Psoas muscle (tissue), 8 donors: ENCODE data around the gene FGD1. TPM values are rescaled to one million over a fixed set of nuclear protein-coding genes. Genes with fewer than 3 reads are reported as not detected.

Experiments used
- ATAC-seq, 4 donors: fragments of 200-7000 bp; cut with Tn5 transposase; one replicate each; pipeline ENCODE4 v1.9.1; 2020; ENCODE audit warnings: moderate library complexity in 3 of 4, mild to moderate bottlenecking in 2 of 4
- DNase-seq, 2 donors: peaks; one replicate each; pipeline ENCODE4 v3.0.0-alpha.2; 2020
- H3K27ac ChIP-seq: fragments of 200-600 bp; one replicate; pipeline ENCODE4 v1.8.0; 2022
- H3K27me3 ChIP-seq, 3 donors: fragments of 200-600 bp in 1 of 3; one replicate each; pipeline versions ENCODE4 v1.6.1 to v1.8.0; 2013 to 2022; ENCODE audit warnings: low read length in 2 of 3, mild to moderate bottlenecking in 2 of 3, moderate library complexity in 1 of 3; ENCODE audit not compliant: insufficient read depth in 3 of 3
- H3K36me3 ChIP-seq, 2 donors: fragments of 200-600 bp in 1 of 2; one replicate each; pipeline versions ENCODE4 v1.6.1 to v1.8.0; 2013 to 2022; ENCODE audit warnings: low read depth in 1 of 2, mild to moderate bottlenecking in 1 of 2, moderate library complexity in 1 of 2; ENCODE audit not compliant: insufficient read depth in 1 of 2
- H3K4me1 ChIP-seq: fragments of 200-600 bp; one replicate; pipeline ENCODE4 v1.8.0; 2022
- H3K4me3 ChIP-seq: fragments of 200-600 bp; one replicate; pipeline ENCODE4 v1.8.0; 2022; ENCODE audit warnings: mild to moderate bottlenecking
- H3K9me3 ChIP-seq: fragments of 200-600 bp; one replicate; pipeline ENCODE4 v1.8.0; 2022
- CTCF ChIP-seq: fragments of 200-600 bp; IDR thresholded peaks from one replicate; pipeline ENCODE4 v1.8.0; 2022; ENCODE audit warnings: antibody characterized with exemption
- WGBS, 3 donors: extraction: QIAGEN DNeasy Blood & Tissue Kit; methylation state at CpG; one replicate each; pipeline versions ENCODE4 v1.1.6 to v1.1.7; 2013; 5-methylcytosine and 5-hydroxymethylcytosine counted together
- intact Hi-C, 2 donors: fragments of 100-400 bp; cut with DNase I; formaldehyde crosslinking; loops; one replicate each; pipeline versions ENCODE4 v1.11.0 to v1.14.2; 2022
- polyA plus RNA-seq, 3 donors: library from polyadenylated mRNA; stranded (reverse); fragments of 200-250 nt; gene quantifications; one replicate each; pipeline ENCODE4 v1.2.3, GENCODE V29; 2013
- total RNA-seq, 4 donors: library from RNA; stranded (reverse); fragmentation: NEBNext Ultra II Directional in 2 of 4; extraction: Animal tissue kit (Norgen Biotek cat#: 25700) in 2 of 4; gene quantifications; one replicate each; pipeline versions ENCODE4 v1.2.1 to v1.2.4, GENCODE V29; 2021 to 2023
- donor health status: healthy with polysubstance abuse.
- donor health status: DM: no; HTN: no; CAD: no; lungs with moderate emphysema.
- donor health status: Bipolar disorder and iron deficiency.
- donor health status: healthy.
- donor health status: DM: yes; HTN: yes; CAD: no.
- donor health status: DM: no; HTN: no; CAD: no.
- donor health status: DM: no; HTN: no; CAD: no.
- donor health status: DM: yes; HTN: yes; CAD: no.

The FGD1 gene
- total and polyA plus RNA-seq, 7 donors, result 0.38 to 2.1 (median 0.84) TPM

GRCh38 chrX:54447461-54447860 is 48.6 kb downstream of the FGD1 start:
- WGBS, 3 donors, result 69 to 78% (median 78%) methylated on average over 5 of the region's 5 CpGs
- DNase-seq (no peak), ATAC-seq (no peak)
- no peak overlapping the region for H3K4me3 ChIP-seq
- H3K4me1 ChIP-seq, result no peaks in the 10 kb centered on the region
- no peak overlapping the region for H3K27ac ChIP-seq
- no peaks in the 10 kb centered on the region for H3K9me3 ChIP-seq
- H3K27me3 ChIP-seq, result peaks cover 0 to 11% (median 0%) of the 10 kb centered on the region in 3 donors
- H3K36me3 ChIP-seq, result peaks cover 0 to 18% of the 10 kb centered on the region in 2 donors
- intact Hi-C loops, result loop anchor here in 1 of 2 donors (10.0 kb wide), 1 partner anchor 403 kb away; the partner anchor contains the start of gene PHF8
- TF ChIP-seq CTCF, result no peak

- no peak overlapping the region for H3K4me3 ChIP-seq
- H3K9me3 ChIP-seq, result no peaks in the 10 kb centered on the region
- H3K27ac ChIP-seq, result no peak overlapping the region
- peaks cover 0 to 11% (median 0%) of the 10 kb centered on the region in 3 donors for H3K27me3 ChIP-seq
- no peak for DNase-seq
- H3K4me1 ChIP-seq, result peaks cover 6% of the 10 kb centered on the region
- intact Hi-C loops, result loop anchor here in 1 of 2 donors (10.0 kb wide), 1 partner anchor 401 kb away; the partner anchor contains the start of gene PHF8
- no peak for ATAC-seq
- H3K36me3 ChIP-seq, result peaks cover 0 to 20% of the 10 kb centered on the region in 2 donors
- WGBS, 3 donors, result 48 to 84% (median 74%) methylated on average over 9 to 17 of the region's 17 CpGs
- no peak for TF ChIP-seq CTCF
Measured at GRCh38 chrX:54446084-54446483, 50.0 kb downstream of the FGD1 start.

GRCh38 chrX:54444752-54445151 is 51.3 kb downstream of the FGD1 start:
- DNase-seq (no peak), ATAC-seq (no peak)
- Histone ChIP-seq H3K4me1 (peaks cover 6% of the 10 kb centered on the region), H3K36me3 (peaks cover 0 to 20% of the 10 kb centered on the region in 2 donors), H3K4me3 (no peak overlapping the region), H3K9me3 (no peaks in the 10 kb centered on the region), H3K27ac (no peak overlapping the region), H3K27me3 (peaks cover 0 to 11% (median 0%) of the 10 kb centered on the region in 3 donors)
- 63 to 68% (median 68%) methylated on average over 4 to 6 of the region's 6 CpGs for WGBS, 3 donors
- intact Hi-C loops, result loop anchor here in 1 of 2 donors (5.0 to 10.0 kb wide), 2 partner anchors 88 to 400 kb away; partner anchors contain the start of genes GNL3L and PHF8
- no peak for TF ChIP-seq CTCF

GRCh38 chrX:54442790-54443189 is 53.2 kb downstream of the FGD1 start:
- H3K27ac ChIP-seq, result no peak overlapping the region
- no peaks in the 10 kb centered on the region for H3K9me3 ChIP-seq
- H3K4me1 ChIP-seq, result peaks cover 6% of the 10 kb centered on the region
- TF ChIP-seq CTCF, result no peak
- H3K36me3 ChIP-seq, result peaks cover 0 to 20% of the 10 kb centered on the region in 2 donors
- H3K27me3 ChIP-seq, result peaks cover 0 to 11% (median 0%) of the 10 kb centered on the region in 3 donors
- H3K4me3 ChIP-seq, result no peak overlapping the region
- intact Hi-C loops, result loop anchor here in 1 of 2 donors (5.0 to 10.0 kb wide), 2 partner anchors 90 to 398 kb away; partner anchors contain the start of genes GNL3L and PHF8
- no peak for ATAC-seq
- no peak for DNase-seq
